Measurements from ENCODE around the gene HNRNPR. TPM values are rescaled to one million over a fixed set of nuclear protein-coding genes. Genes with fewer than 3 reads are reported as not detected.

The HNRNPR gene
- total RNA-seq, 6 experiments from 2014 or later: 27.5 to 44.2 (median 32.0) TPM

DNA sequence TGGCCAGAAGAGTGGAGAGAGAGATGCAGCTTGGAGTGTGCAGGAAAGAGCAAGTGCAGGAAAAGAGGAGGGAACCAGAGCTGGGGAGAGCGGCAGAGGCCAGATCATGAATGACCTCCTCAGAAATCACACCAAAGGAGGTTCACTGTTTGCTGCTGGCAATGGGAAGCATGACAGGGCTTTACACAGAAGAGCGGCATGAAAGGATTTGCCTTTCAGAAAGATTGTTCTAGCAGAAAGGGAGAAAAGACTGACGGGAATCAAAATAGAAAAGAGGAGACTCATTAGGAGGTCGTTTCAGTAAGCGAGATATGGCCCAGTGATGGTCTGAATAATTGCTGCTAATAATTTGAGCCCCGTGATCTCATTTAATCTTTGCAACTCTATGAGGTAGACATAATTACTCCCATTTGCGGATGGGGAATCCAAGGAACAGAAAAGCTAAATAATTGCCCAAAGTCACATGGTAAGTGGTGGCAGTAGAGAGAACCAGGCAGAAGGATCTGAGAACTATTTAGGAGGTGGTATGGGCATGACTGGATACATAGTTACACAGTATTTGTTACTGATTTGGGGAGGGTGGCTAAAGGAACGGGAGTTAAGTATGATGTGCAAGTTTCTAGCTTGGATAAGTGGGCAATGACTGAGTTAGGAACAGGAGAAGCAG, 12.5 kb upstream of the HNRNPR start:
- DNase-seq (no peak), ATAC-seq (no peak)
- no peaks in the 10 kb centered on the region for H3K27me3 ChIP-seq
- H3K9me3 ChIP-seq: peaks cover 0 to 19% (median 7%) of the 10 kb centered on the region in 4 donors
- 88% methylated on average over 8 of the region's 8 CpGs for WGBS (ENCODE audit: insufficient coverage, low coverage, low lambda C conversion rate, missing lambda C conversion rate)
- TF ChIP-seq POLR2A (IDR thresholded peaks at IDR 0.05): no peak
- TF ChIP-seq CTCF (IDR thresholded peaks at IDR 0.05): no peak
- intact Hi-C loops (cut with DNase I): no loop called here
- no peaks in the 10 kb centered on the region for H3K4me1 ChIP-seq
- no peak overlapping the region for H3K27ac ChIP-seq
- no peak overlapping the region for H3K4me3 ChIP-seq
- no peaks in the 10 kb centered on the region for H3K36me3 ChIP-seq

DNA sequence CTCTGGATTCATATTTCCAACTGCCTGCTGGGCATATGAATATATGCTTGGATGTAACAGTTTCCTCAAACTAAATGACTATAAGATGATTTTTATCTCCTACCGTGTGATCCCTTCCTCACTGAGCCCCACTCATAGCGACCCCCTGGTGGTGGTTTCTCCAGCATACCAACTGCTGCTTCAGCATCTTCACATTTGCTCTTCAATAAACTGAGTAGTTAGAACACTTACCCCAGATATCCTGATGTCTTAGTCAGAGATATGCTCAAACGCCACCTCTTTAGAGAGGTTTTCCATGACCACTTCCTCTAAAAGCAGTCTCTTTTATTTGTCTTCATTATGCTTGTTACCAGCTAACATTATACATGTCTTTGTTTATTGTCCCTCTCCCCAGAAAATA, 10.2 kb upstream of the HNRNPR start:
- intact Hi-C loops (cut with DNase I): no loop called here
- DNase-seq (no peak), ATAC-seq (no peak)
- 35% methylated on average over 3 of the region's 3 CpGs for WGBS (ENCODE audit: insufficient coverage, low coverage, low lambda C conversion rate, missing lambda C conversion rate)
- Histone ChIP-seq H3K9me3 (no peaks in the 10 kb centered on the region), H3K27ac (no peak overlapping the region), H3K4me1 (no peaks in the 10 kb centered on the region), H3K4me3 (no peak overlapping the region), H3K27me3 (no peaks in the 10 kb centered on the region), H3K36me3 (no peaks in the 10 kb centered on the region)
- TF ChIP-seq CTCF (IDR thresholded peaks at IDR 0.05): no peak
- no peak for TF ChIP-seq POLR2A (IDR thresholded peaks at IDR 0.05)

DNA sequence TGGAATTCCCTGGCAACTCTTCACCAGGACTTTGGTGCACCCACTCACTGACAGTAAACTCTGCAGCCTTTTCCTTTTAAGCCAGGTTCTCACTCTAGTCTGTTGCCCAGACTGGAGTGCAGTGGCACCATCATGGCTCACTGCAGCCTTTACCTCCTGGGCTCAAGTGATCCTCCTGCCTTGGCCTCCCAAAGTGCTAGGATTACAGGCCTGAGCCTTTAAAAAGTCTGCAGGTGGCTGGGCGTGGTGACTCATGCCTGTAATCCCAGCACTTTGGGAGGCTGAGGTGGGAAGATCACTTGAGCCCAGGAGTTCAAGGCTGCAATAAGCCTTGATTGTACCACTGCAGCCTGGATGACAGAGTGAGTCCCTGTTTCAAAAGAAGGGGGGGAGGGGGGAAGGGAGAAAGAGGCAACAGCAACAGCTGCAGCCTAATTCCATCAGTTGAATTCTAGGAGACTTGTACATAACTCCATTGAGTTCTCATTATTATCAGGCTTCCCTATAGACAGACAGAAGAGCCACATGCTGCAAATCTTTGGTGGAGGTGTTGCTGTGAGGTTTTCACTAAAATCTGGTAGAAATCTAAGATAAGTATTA, 8.1 kb upstream of the HNRNPR start:
- DNase-seq: no peak
- H3K4me3 ChIP-seq: no peak overlapping the region
- no peak overlapping the region for H3K27ac ChIP-seq
- no peaks in the 10 kb centered on the region for H3K27me3 ChIP-seq
- no peaks in the 10 kb centered on the region for H3K36me3 ChIP-seq
- ATAC-seq: no peak
- intact Hi-C loops (cut with DNase I): no loop called here
- H3K4me1 ChIP-seq: no peaks in the 10 kb centered on the region
- H3K9me3 ChIP-seq: no peaks in the 10 kb centered on the region
- TF ChIP-seq CTCF (IDR thresholded peaks at IDR 0.05) (no peak), POLR2A (IDR thresholded peaks at IDR 0.05) (no peak)
- WGBS (ENCODE audit: insufficient coverage, low coverage, low lambda C conversion rate, missing lambda C conversion rate): no CpG with 5 or more reads among the region's 1 CpG

- intact Hi-C loops (cut with DNase I): no loop called here
- H3K36me3 ChIP-seq: no peaks in the 10 kb centered on the region
- no peak overlapping the region for H3K4me3 ChIP-seq
- H3K27me3 ChIP-seq: no peaks in the 10 kb centered on the region
- no peak for ATAC-seq
- 97% methylated on average over 4 of the region's 14 CpGs for WGBS (ENCODE audit: insufficient coverage, low coverage, low lambda C conversion rate, missing lambda C conversion rate)
- H3K9me3 ChIP-seq: no peaks in the 10 kb centered on the region
- no peak for DNase-seq
- no peak overlapping the region for H3K27ac ChIP-seq
- TF ChIP-seq POLR2A (IDR thresholded peaks at IDR 0.05): no peak
- no peak for TF ChIP-seq CTCF (IDR thresholded peaks at IDR 0.05)
- H3K4me1 ChIP-seq: peaks cover 0 to 21% (median 12%) of the 10 kb centered on the region in 4 donors
Measured at GRCh38 chr1:23345920-23346319, 1.8 kb upstream of the HNRNPR start.
